Erythroblast (primary cell): Measurements from ENCODE around the gene HGFAC.

ENCODE experiments used
- DNase-seq, 2 experiments: peaks; one replicate each; lab custom pipeline; 2025; lab: John Stamatoyannopoulos, UW
- GATA1 ChIP-seq: IDR thresholded peaks from 2 replicates; pipeline ENCODE4 v1.6.1; 2011; ENCODE audit warnings: low read depth, mild to moderate bottlenecking, control low read depth, low read length, moderate library complexity
- POLR2A ChIP-seq: IDR thresholded peaks from 2 replicates; pipeline ENCODE4 v1.6.1; 2011; ENCODE audit warnings: mild to moderate bottlenecking, low read length

HGFAC gene

GRCh38 chr4:3415471-3416141 is 26.2 kb upstream of the HGFAC start:
- no peak for TF ChIP-seq POLR2A
- no peak for TF ChIP-seq GATA1
- DNase-seq, result no peak

GRCh38 chr4:3416270-3416669 is 25.5 kb upstream of the HGFAC start:
- no peak for DNase-seq
- TF ChIP-seq GATA1 (no peak), POLR2A (no peak)

GRCh38 chr4:3416821-3417221 is 24.9 kb upstream of the HGFAC start:
- TF ChIP-seq GATA1 (no peak), POLR2A (no peak)

GRCh38 chr4:3417448-3417847 is 24.3 kb upstream of the HGFAC start:
- TF ChIP-seq GATA1 (no peak), POLR2A (no peak)

More at GRCh38 chr4:3416821-3417221, 24.9 kb upstream of the HGFAC start:
- no peak for DNase-seq

GRCh38 chr4:3418029-3418762 is 23.6 kb upstream of the HGFAC start:
- DNase-seq, result no peak
- no peak for TF ChIP-seq GATA1
- no peak for TF ChIP-seq POLR2A

More at GRCh38 chr4:3417448-3417847, 24.3 kb upstream of the HGFAC start:
- DNase-seq, result no peak

DNA sequence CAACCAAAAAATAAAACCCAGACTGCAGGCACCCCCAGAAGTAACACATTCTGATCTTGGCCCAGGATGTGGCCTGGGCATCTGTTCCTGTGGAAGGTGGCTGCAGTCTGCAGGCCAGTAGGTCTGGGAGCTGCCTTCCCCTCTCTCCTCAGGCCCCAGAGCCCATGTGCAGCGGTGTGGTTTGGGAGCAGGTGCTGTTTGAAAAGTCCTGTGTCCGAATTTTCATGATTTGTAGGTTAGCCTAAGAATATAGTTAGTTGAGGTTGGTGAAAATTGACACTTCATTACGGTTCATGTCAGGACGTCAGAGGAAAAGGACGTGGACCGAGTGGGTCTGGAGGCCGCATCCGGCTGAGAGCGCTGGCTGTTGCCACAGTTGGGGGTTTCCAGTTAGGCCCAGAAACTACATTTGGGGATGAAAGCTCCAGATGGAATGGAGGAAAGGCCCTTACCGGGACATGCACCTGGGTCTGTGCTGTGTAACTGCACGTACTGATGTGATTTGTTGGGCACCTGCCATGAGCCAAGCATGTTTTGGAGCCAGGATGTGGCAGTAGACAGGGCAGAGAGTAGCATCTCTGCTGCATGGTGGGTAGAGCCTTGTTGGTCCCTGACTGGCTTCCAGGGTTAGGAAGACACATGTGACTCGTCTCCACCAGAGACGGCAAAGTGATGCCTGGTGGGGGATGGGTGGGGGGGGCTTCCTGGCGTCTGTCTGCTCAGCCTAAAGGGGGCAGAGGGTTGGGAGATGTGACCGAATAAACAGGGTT is 21.7 kb upstream of the HGFAC start:
- no peak for DNase-seq
- TF ChIP-seq POLR2A (no peak), GATA1 (no peak)

DNA sequence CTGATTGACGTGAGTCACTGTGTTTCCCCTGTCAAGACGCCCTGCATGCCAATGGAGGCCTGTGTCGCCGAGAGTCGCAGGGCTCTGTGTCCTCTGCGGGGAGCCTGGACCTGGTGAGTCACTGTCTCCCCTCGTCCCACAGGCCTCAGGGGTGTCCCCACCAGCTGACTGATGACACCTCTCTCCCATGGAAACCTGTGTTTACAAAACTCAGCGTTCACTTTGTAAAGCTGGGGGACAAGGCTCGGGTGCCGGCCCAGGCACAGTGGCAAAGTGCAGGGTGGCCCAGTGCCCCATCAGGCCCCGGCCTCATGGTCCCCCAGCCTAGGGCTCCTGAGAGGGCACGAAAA is 21.2 kb upstream of the HGFAC start:
- no peak for DNase-seq
- TF ChIP-seq POLR2A, result no peak
- no peak for TF ChIP-seq GATA1

DNA sequence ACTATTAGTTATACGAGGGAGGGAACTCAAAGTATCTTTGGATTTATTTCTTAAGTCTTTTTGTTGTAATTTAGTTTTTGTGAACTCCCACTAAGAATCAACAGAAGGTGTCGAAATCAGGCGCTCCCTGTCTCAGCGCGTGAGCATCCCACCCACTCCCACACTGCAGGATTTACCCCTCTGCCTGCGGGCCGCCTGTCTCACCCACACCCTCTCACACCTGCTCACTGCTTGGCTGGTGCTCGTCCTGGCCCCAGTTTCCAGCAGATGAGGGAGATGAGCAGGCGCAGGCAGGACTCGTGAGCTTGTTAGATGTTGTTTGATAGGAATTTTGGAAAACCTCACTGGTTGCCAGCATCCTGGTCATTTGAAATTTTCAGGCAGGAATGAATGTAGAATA is 20.8 kb upstream of the HGFAC start:
- no peak for TF ChIP-seq POLR2A
- no peak for TF ChIP-seq GATA1

DNA sequence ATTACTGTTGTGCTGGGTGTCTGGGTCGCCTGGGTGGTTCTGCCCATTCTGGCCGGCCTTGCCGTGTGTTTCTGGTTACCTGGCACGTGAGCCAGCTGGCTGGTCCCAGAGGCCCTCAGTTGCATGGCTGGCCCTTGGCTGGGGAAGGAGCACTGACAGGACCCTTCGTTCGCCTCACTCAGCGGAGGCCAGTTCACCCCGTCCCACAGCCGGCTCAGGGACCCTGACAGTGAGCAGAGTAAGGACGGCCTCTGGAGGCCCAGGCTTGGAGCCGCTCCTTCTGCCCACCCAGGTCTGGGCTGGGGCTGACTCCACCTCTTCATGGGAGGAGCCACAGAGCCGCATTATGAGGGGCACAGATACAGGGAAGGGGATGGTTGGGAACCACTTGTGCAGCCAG is 20.3 kb upstream of the HGFAC start:
- TF ChIP-seq POLR2A (no peak), GATA1 (no peak)
- DNase-seq, result no peak

More for the DNA sequence above, 20.8 kb upstream of the HGFAC start:
- no peak for DNase-seq

- no peak for DNase-seq
- no peak for TF ChIP-seq GATA1
- TF ChIP-seq POLR2A, result no peak
These were observed 19.4 kb upstream of the HGFAC start for GRCh38 chr4:3422241-3422801.

DNA sequence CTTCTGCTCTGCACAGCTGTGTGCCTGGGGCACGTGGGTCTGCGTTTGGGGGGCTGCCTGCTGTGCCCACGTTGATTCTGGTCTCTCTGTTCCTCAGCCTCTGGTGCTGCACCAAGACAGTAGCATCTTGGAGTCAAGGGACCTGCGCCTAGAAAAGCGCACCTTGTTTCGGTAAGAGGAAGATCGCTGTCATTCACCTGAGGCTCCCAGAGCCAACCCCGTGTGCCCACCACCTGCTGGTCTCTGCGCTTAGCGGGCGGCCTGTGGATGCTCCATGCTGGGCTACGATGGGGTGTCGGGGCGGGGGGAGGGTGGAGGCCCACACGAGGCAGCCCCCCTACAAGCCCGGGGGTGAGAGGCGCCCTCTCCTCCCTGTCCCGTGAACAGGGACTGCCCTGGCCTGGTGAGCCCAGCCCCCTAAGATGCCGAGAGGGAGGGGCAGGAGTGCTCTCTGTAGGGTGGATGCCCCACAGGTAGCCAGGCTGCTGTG is 18.9 kb upstream of the HGFAC start:
- DNase-seq, result no peak
- TF ChIP-seq GATA1 (no peak), POLR2A (no peak)

GRCh38 chr4:3423406-3423805 is 18.4 kb upstream of the HGFAC start:
- no peak for DNase-seq
- no peak for TF ChIP-seq GATA1
- TF ChIP-seq POLR2A, result no peak

GRCh38 chr4:3423952-3424351 is 17.8 kb upstream of the HGFAC start:
- no peak for TF ChIP-seq GATA1
- TF ChIP-seq POLR2A, result no peak
- DNase-seq, result no peak

GRCh38 chr4:3424522-3425095 is 17.2 kb upstream of the HGFAC start:
- TF ChIP-seq POLR2A (no peak), GATA1 (no peak)
- DNase-seq, result no peak
